ENCODE measurements around the gene C16orf92.

Gene C16orf92

GRCh38 chr16:30041841-30042240 lies 18.8 kb downstream of the C16orf92 start:
- no peak for ATAC-seq (ENCODE audit: insufficient read depth, low read depth)

DNA sequence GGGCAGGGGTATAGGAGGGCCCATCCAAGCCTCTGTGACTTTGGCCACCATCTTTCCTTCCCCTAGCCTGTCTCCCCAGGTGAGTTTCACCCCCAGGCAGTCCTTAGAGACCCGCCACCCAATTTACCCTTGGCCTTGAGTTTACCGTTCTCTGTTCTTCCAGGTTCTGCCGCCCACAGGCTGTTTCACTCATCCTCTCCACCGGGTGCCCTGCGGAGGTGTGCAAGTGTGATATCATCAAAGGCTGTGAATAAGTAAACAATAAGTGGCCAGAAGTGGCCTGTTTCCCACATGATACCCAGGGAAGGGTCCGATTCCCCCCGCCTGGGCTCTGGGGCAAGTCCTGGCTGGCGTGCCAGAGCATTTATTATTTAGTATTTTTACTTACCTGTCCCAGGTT lies 23.2 kb downstream of the C16orf92 start:
- no peaks in the 10 kb centered on the region for H3K27me3 ChIP-seq (ENCODE audit: insufficient read depth, low read length, poor library complexity)
- ATAC-seq (ENCODE audit: insufficient read depth, low read depth): no peak
- no peaks in the 10 kb centered on the region for H3K36me3 ChIP-seq (ENCODE audit: insufficient read depth, low read length)
- no peak overlapping the region for H2AFZ ChIP-seq (ENCODE audit: low read depth, low read length)
- H4K20me1 ChIP-seq (ENCODE audit: insufficient read depth, low read length): no peaks in the 10 kb centered on the region
- no peaks in the 10 kb centered on the region for H3K79me2 ChIP-seq (ENCODE audit: insufficient read depth, low read length)
- DNase-seq: no peak
- no peaks in the 10 kb centered on the region for H3K9me3 ChIP-seq (ENCODE audit: insufficient read depth, low read length, severe bottlenecking)
- no peak overlapping the region for H3K27ac ChIP-seq (ENCODE audit: low read length)
- no peak overlapping the region for H3K4me2 ChIP-seq (ENCODE audit: insufficient read depth, low read length)
- no peak overlapping the region for H3K4me3 ChIP-seq (ENCODE audit: low read depth in 1 of 2, low read length in 2 of 2)
- no peak overlapping the region for H3K9ac ChIP-seq (ENCODE audit: low read depth, low read length)
- TF ChIP-seq EZH2 (IDR thresholded peaks at IDR 0.05; ENCODE audit: borderline replicate concordance, low read depth, low read length, severe bottlenecking) (no peak), CTCF (IDR thresholded peaks at IDR 0.05; ENCODE audit: borderline replicate concordance, extremely low read depth, low read length, poor library complexity, severe bottlenecking) (no peak)
- H3K4me1 ChIP-seq (ENCODE audit: insufficient read depth, low read length): no peaks in the 10 kb centered on the region

More at GRCh38 chr16:30041841-30042240, 18.8 kb downstream of the C16orf92 start:
- H3K9me3 ChIP-seq (ENCODE audit: insufficient read depth, low read length, severe bottlenecking): no peaks in the 10 kb centered on the region
- H3K4me1 ChIP-seq (ENCODE audit: insufficient read depth, low read length): no peaks in the 10 kb centered on the region
- no peak overlapping the region for H2AFZ ChIP-seq (ENCODE audit: low read depth, low read length)
- H4K20me1 ChIP-seq (ENCODE audit: insufficient read depth, low read length): no peaks in the 10 kb centered on the region
- DNase-seq: no peak
- H3K4me3 ChIP-seq (ENCODE audit: low read depth in 1 of 2, low read length in 2 of 2): no peak overlapping the region
- H3K36me3 ChIP-seq (ENCODE audit: insufficient read depth, low read length): no peaks in the 10 kb centered on the region
- TF ChIP-seq CTCF (IDR thresholded peaks at IDR 0.05; ENCODE audit: borderline replicate concordance, extremely low read depth, low read length, poor library complexity, severe bottlenecking): peak; percentile 43
- no peak for TF ChIP-seq EZH2 (IDR thresholded peaks at IDR 0.05; ENCODE audit: borderline replicate concordance, low read depth, low read length, severe bottlenecking)
- H3K4me2 ChIP-seq (ENCODE audit: insufficient read depth, low read length): no peak overlapping the region
- H3K79me2 ChIP-seq (ENCODE audit: insufficient read depth, low read length): no peaks in the 10 kb centered on the region
- no peak overlapping the region for H3K9ac ChIP-seq (ENCODE audit: low read depth, low read length)
- no peaks in the 10 kb centered on the region for H3K27me3 ChIP-seq (ENCODE audit: insufficient read depth, low read length, poor library complexity)
- no peak overlapping the region for H3K27ac ChIP-seq (ENCODE audit: low read length)

GRCh38 chr16:30046588-30046987 lies 23.6 kb downstream of the C16orf92 start:
- no peak for TF ChIP-seq CTCF (IDR thresholded peaks at IDR 0.05; ENCODE audit: borderline replicate concordance, extremely low read depth, low read length, poor library complexity, severe bottlenecking)
- TF ChIP-seq EZH2 (IDR thresholded peaks at IDR 0.05; ENCODE audit: borderline replicate concordance, low read depth, low read length, severe bottlenecking): no peak
- no peak for DNase-seq
- Histone ChIP-seq H3K4me1 (ENCODE audit: insufficient read depth, low read length) (peaks cover 2% of the 10 kb centered on the region), H4K20me1 (ENCODE audit: insufficient read depth, low read length) (no peaks in the 10 kb centered on the region), H3K27me3 (ENCODE audit: insufficient read depth, low read length, poor library complexity) (no peaks in the 10 kb centered on the region), H3K9me3 (ENCODE audit: insufficient read depth, low read length, severe bottlenecking) (no peaks in the 10 kb centered on the region), H2AFZ (ENCODE audit: low read depth, low read length) (no peak overlapping the region), H3K27ac (ENCODE audit: low read length) (no peak overlapping the region), H3K79me2 (ENCODE audit: insufficient read depth, low read length) (peaks cover under 1% of the 10 kb centered on the region), H3K4me2 (ENCODE audit: insufficient read depth, low read length) (no peak overlapping the region), H3K9ac (ENCODE audit: low read depth, low read length) (no peak overlapping the region), H3K4me3 (ENCODE audit: low read depth in 1 of 2, low read length in 2 of 2) (no peak overlapping the region), H3K36me3 (ENCODE audit: insufficient read depth, low read length) (no peaks in the 10 kb centered on the region)
- ATAC-seq (ENCODE audit: insufficient read depth, low read depth): no peak

GRCh38 chr16:30049871-30050270 lies 26.9 kb downstream of the C16orf92 start:
- ATAC-seq (ENCODE audit: insufficient read depth, low read depth) (no peak), DNase-seq (no peak)
- H3K36me3 ChIP-seq (ENCODE audit: insufficient read depth, low read length): no peaks in the 10 kb centered on the region; the same call in 1 of the 2 replicates
- TF ChIP-seq CTCF (IDR thresholded peaks at IDR 0.05; ENCODE audit: borderline replicate concordance, extremely low read depth, low read length, poor library complexity, severe bottlenecking): no peak
- TF ChIP-seq EZH2 (IDR thresholded peaks at IDR 0.05; ENCODE audit: borderline replicate concordance, low read depth, low read length, severe bottlenecking): no peak
- peaks cover 18% of the 10 kb centered on the region for H3K79me2 ChIP-seq (ENCODE audit: insufficient read depth, low read length)
- no peaks in the 10 kb centered on the region for H3K9me3 ChIP-seq (ENCODE audit: insufficient read depth, low read length, severe bottlenecking)
- no peak overlapping the region for H3K9ac ChIP-seq (ENCODE audit: low read depth, low read length)
- H3K27ac ChIP-seq (ENCODE audit: low read length): no peak overlapping the region
- no peak overlapping the region for H2AFZ ChIP-seq (ENCODE audit: low read depth, low read length)
- no peak overlapping the region for H3K4me3 ChIP-seq (ENCODE audit: low read depth in 1 of 2, low read length in 2 of 2)
- peaks cover 27% of the 10 kb centered on the region for H3K4me1 ChIP-seq (ENCODE audit: insufficient read depth, low read length)
- H3K27me3 ChIP-seq (ENCODE audit: insufficient read depth, low read length, poor library complexity): no peaks in the 10 kb centered on the region
- no peak overlapping the region for H3K4me2 ChIP-seq (ENCODE audit: insufficient read depth, low read length)
- H4K20me1 ChIP-seq (ENCODE audit: insufficient read depth, low read length): no peaks in the 10 kb centered on the region

Data from DND-41 (cell line).